GM12878 (cell line): ENCODE results near the gene CHD5. TPM values are rescaled to one million over a fixed set of nuclear protein-coding genes. Genes with fewer than 3 reads are reported as not detected.

ENCODE experiments used
- ATAC-seq: fragments of 200-7000 bp; cut with Tn5 transposase; 3 replicates; pipeline ENCODE4 v1.9.1; 2020; ENCODE audit warnings: mild to moderate bottlenecking, moderate library complexity
- BruUV-seq: library from RNA; stranded (reverse); fragments of 400-500 nt; replicated peaks from 2 replicates; lab custom pipeline; 2021; lab: Mats Ljungman, UMichigan
- CTCF ChIA-PET: fragments of 300-600 bp; sonication (Branson Sonifier 250); formaldehyde crosslinking; extraction: SDS; loops from one replicate; lab custom pipeline; 2021; ENCODE audit warnings: inconsistent platforms; lab: Yijun Ruan, JAX
- POLR2A ChIA-PET: fragments of 350-600 bp; formaldehyde crosslinking; extraction: SDS; loops from one replicate; lab custom pipeline; 2021; ENCODE audit warnings: inconsistent platforms; lab: Charles Lee
- RAD21 ChIA-PET: fragments of 300-600 bp; sonication (Branson Sonifier 250); formaldehyde crosslinking; loops from one replicate; lab custom pipeline; 2023; ENCODE audit warnings: antibody characterized with exemption; ENCODE audit not compliant: unreplicated experiment; lab: Charles Lee
- SMC1A ChIA-PET: fragments of 300-600 bp; sonication (Branson Sonifier 250); formaldehyde crosslinking; loops from one replicate; lab custom pipeline; 2023; ENCODE audit not compliant: unreplicated experiment, uncharacterized antibody; lab: Charles Lee
- DNase-seq: peaks from one replicate; pipeline ENCODE4 v3.0.0-alpha.2; 2011; ENCODE audit warnings: low read depth, low spot score
- FAIRE-seq: peaks from 3 replicates; lab custom pipeline; 2011; peaks lifted over from hg19 to GRCh38; lab: Jason Lieb, UNC
- H2AFZ ChIP-seq: 2 replicates; pipeline ENCODE4 v1.6.0; 2011; ENCODE audit warnings: low read depth, low read length, control low read depth; ENCODE audit not compliant: control insufficient read depth
- H3K27ac ChIP-seq: 2 replicates; pipeline ENCODE4 v1.5.1; 2011; ENCODE audit warnings: control low read depth; ENCODE audit not compliant: control insufficient read depth, insufficient read depth
- H3K27me3 ChIP-seq, 2 experiments: replicated peaks in 1 of 2; 2 replicates each; pipeline versions ENCODE4 v1.6.0 to v1.6.1; 2011; ENCODE audit warnings: low read length in 1 of 2; ENCODE audit not compliant: control insufficient read depth in 2 of 2, insufficient read depth in 2 of 2
- H3K36me3 ChIP-seq, 2 experiments: 2 replicates each; pipeline ENCODE4 v1.5.1; 2011; ENCODE audit warnings: low read length in 1 of 2; ENCODE audit not compliant: control insufficient read depth in 2 of 2, insufficient read depth in 2 of 2
- H3K4me1 ChIP-seq: 2 replicates; pipeline ENCODE4 v1.6.1; 2011; ENCODE audit warnings: mild to moderate bottlenecking, low read length, moderate library complexity, mixed read lengths; ENCODE audit not compliant: control insufficient read depth, insufficient read depth
- H3K4me2 ChIP-seq: 2 replicates; pipeline ENCODE4 v1.6.0; 2011; ENCODE audit warnings: control low read depth; ENCODE audit not compliant: control insufficient read depth, insufficient read depth
- H3K4me3 ChIP-seq: fragments of 200-600 bp; sonication (generic); 2 replicates; pipeline ENCODE4 v1.5.1; 2016
- H3K79me2 ChIP-seq: 2 replicates; pipeline ENCODE4 v1.6.0; 2011; ENCODE audit warnings: low read length; ENCODE audit not compliant: control insufficient read depth, insufficient read depth
- H3K9ac ChIP-seq: 2 replicates; pipeline ENCODE4 v1.8.0; 2011; ENCODE audit warnings: low read length, control low read depth, mixed read lengths; ENCODE audit not compliant: control insufficient read depth, insufficient read depth
- H3K9me3 ChIP-seq: replicated peaks from 3 replicates; pipeline ENCODE4 v1.5.1; 2011; ENCODE audit warnings: mild to moderate bottlenecking, low read length; ENCODE audit not compliant: control insufficient read depth, insufficient read depth
- H4K20me1 ChIP-seq: 2 replicates; pipeline ENCODE4 v1.6.0; 2011; ENCODE audit not compliant: control insufficient read depth, insufficient read depth
- ATF3 ChIP-seq: IDR thresholded peaks from 2 replicates; pipeline ENCODE4 v1.6.1; 2011; ENCODE audit warnings: low read depth, mild to moderate bottlenecking, low read length, moderate library complexity, borderline replicate concordance; ENCODE audit errors: extremely low read depth
- BCL11A ChIP-seq: IDR thresholded peaks from 2 replicates; pipeline ENCODE4 v1.6.1; 2011; ENCODE audit warnings: low read depth, low read length
- CREM ChIP-seq: IDR thresholded peaks from 2 replicates; pipeline ENCODE4 v1.6.1; 2014; ENCODE audit warnings: antibody characterized with exemption, low read depth
- EP300 ChIP-seq, 2 experiments: fragments of 150-350 bp in 1 of 2; IDR thresholded peaks; 2 replicates each; pipeline ENCODE4 v1.6.1; 2011 to 2012; ENCODE audit warnings: low read depth in 2 of 2, low read length in 2 of 2, borderline replicate concordance in 1 of 2, improper control_type of control experiment in 1 of 2, inconsistent platforms in 1 of 2; ENCODE audit not compliant: control insufficient read depth in 1 of 2
- JUNB ChIP-seq: IDR thresholded peaks from 2 replicates; pipeline ENCODE4 v1.6.1; 2016; ENCODE audit warnings: antibody characterized with exemption, mild to moderate bottlenecking
- MTA3 ChIP-seq: IDR thresholded peaks from 2 replicates; pipeline ENCODE4 v1.6.1; 2012; ENCODE audit warnings: low read length, inconsistent platforms, borderline replicate concordance
- MYC ChIP-seq: IDR thresholded peaks from 2 replicates; pipeline ENCODE4 v1.6.1; 2011; ENCODE audit warnings: mild to moderate bottlenecking, low read length, moderate library complexity, inconsistent platforms; ENCODE audit not compliant: insufficient read depth, insufficient replicate concordance, insufficient read length, severe bottlenecking
- NR2C1 ChIP-seq: fragments of 450-650 bp; IDR thresholded peaks from 2 replicates; pipeline ENCODE4 v1.6.1; 2017; ENCODE audit warnings: antibody characterized with exemption, mild to moderate bottlenecking, moderate library complexity
- NRF1 ChIP-seq: conservative IDR thresholded peaks from 2 replicates; pipeline ENCODE4 v1.6.1; 2011; ENCODE audit warnings: mild to moderate bottlenecking, low read depth, low read length, improper control_type of control experiment
- RFX5 ChIP-seq: IDR thresholded peaks from 2 replicates; pipeline ENCODE4 v1.6.1; 2011; ENCODE audit warnings: low read depth, low read length, improper control_type of control experiment
- SREBF1 ChIP-seq: IDR thresholded peaks from 2 replicates; pipeline ENCODE4 v1.6.1; 2012; ENCODE audit warnings: mild to moderate bottlenecking, low read length
- ZNF622 ChIP-seq: fragments of 450-650 bp; IDR thresholded peaks from 2 replicates; pipeline ENCODE4 v1.6.1; 2017; ENCODE audit warnings: mild to moderate bottlenecking, inconsistent platforms
- whole genome bisulfite sequencing: methylation state at CpG from one replicate; pipeline ENCODE4 v1.1.6; 2016; ENCODE audit warnings: low lambda C conversion rate; ENCODE audit not compliant: insufficient replicate concordance, insufficient coverage; ENCODE audit errors: missing lambda C conversion rate; 5-methylcytosine and 5-hydroxymethylcytosine counted together
- in situ Hi-C: fragments of 300-500 bp; cut with MboI; formaldehyde crosslinking; loops from 9 replicates; pipeline ENCODE4 v1.14.3; 2018; ENCODE audit warnings: mixed read lengths
- intact Hi-C: fragments of 100-400 bp; cut with micrococcal nuclease; formaldehyde crosslinking; loops from one replicate; pipeline ENCODE4 v1.14.2; 2022; ENCODE audit not compliant: unreplicated experiment
- polyA plus RNA-seq, 11 experiments: library from polyadenylated mRNA; depleted of rRNA in 4 of 11; unstranded in 6 of 11; stranded (reverse) in 5 of 11; fragments of >200 nt; fragmentation: Nextera tagmentation in 4 of 11; fragmentation: Illumina TruSeq in 1 of 11; extraction: Ambion mirVana in 4 of 11; extraction: Trizol in 1 of 11; gene quantifications; 1 replicate in 1 of 11; 2 replicates in 10 of 11; pipeline versions ENCODE4 v1.2.1 to v1.2.3, GENCODE V29; 2011 to 2016; ENCODE audit warnings: inconsistent platforms in 2 of 11, missing spikeins in 2 of 11, low read depth in 1 of 11
- total RNA-seq, 4 experiments: library from RNA; depleted of rRNA in 3 of 4; stranded (reverse); fragments of >200 nt in 3 of 4; fragmentation: Illumina TruSeq in 1 of 4; extraction: Trizol in 1 of 4; gene quantifications; 2 replicates each; pipeline versions ENCODE4 v1.2.1 to v1.2.3, GENCODE V29; 2013 to 2021

The CHD5 gene
- total and polyA plus RNA-seq, 10 of the 15 experiments (the other 5 are each of a cell fraction or from before 2014, with no cell fraction given): 0.03 to 0.49 (median 0.13) TPM; not detected in 3

- Histone ChIP-seq H3K27ac (no peak overlapping the region), H3K79me2 (no peaks in the 10 kb centered on the region), H4K20me1 (no peaks in the 10 kb centered on the region), H3K9me3 (no peaks in the 10 kb centered on the region), H2AFZ (no peak overlapping the region), H3K9ac (no peak overlapping the region), H3K4me2 (no peak overlapping the region)
- no peak for DNase-seq
- intact Hi-C loops: loop anchor here (5.0 kb wide), 1 partner anchor 49 kb away; no protein-coding TSS in a partner anchor
- CTCF ChIA-PET: no interaction called here
- POLR2A ChIA-PET: interaction anchor here (0.7 kb wide), 1 partner anchor 12 kb away, joined by 4 read pairs; no protein-coding TSS in a partner anchor
- FAIRE-seq: no peak
- no peak for TF ChIP-seq EP300 (IDR thresholded peaks at IDR 0.05; ENCODE audit: borderline replicate concordance in 1 of 2, control insufficient read depth in 1 of 2, low read depth in 2 of 2, low read length in 2 of 2)
- TF ChIP-seq MYC: no peak
- no peak for TF ChIP-seq NRF1
- TF ChIP-seq SREBF1: no peak
- TF ChIP-seq JUNB: no peak
- no peak for TF ChIP-seq NR2C1
- TF ChIP-seq MTA3: no peak
- no peak for TF ChIP-seq BCL11A
- no peak for TF ChIP-seq ATF3
- TF ChIP-seq ZNF622: no peak
- TF ChIP-seq RFX5: no peak
- no peak for TF ChIP-seq CREM
- TF ChIP-seq, all 136 proteins: peak for 0
- Histone ChIP-seq H3K4me3 (no peak overlapping the region), H3K36me3 (no peaks in the 10 kb centered on the region), H3K27me3 (no peaks in the 10 kb centered on the region), H3K4me1 (no peaks in the 10 kb centered on the region)
- SMC1A ChIA-PET: no interaction called here
- no peak for ATAC-seq
- in situ Hi-C loops: no loop called here
- BruUV-seq: no TSS peak
- RAD21 ChIA-PET: no interaction called here
- WGBS: 12% methylated on average over 3 of the region's 3 CpGs
Measured at GRCh38 chr1:6118415-6118814, 61.7 kb downstream of the CHD5 start.
